LNCAP (cell line): Measurements from ENCODE around the gene TOP2B.

Experiments used
- CTCF ChIP-seq: fragments of 450-650 bp; IDR thresholded peaks from 2 replicates; pipeline ENCODE4 v1.5.1; 2017; ENCODE audit warnings: mild to moderate bottlenecking

TOP2B gene

DNA sequence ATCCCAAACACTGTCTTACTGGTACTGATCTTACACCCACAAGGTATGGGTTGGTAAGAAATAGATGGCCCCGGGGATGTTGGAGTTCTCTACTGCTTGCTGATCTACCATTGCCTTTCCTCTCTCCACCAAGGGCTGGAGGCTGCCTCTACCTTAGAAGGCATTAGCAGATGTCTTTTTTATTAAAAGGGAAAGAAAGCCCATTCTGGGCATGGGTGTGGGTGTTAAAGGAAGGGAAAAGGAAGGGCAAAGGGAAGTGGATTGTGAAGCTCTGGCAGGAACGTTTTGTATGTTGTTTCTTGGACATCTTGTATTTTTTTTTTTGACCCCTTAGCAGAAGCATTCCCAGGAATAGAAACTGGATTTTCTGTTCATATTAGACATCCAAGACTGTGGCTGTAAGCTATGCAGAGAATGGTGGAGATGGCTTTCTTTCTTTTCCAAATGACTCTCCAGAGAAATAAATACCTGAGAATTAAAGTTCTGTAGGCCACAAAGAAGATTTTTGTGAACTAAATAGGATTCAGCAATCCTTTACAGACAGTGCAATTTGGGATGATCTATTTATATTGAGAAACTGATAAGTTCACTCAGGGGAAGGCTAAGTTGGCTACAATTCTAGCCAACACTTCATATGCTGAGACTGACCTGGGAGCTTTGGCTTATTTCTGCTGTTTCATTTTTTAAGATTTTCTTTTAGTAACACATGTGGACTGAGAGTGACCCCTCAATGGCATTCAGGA, 108.8 kb downstream of the TOP2B start:
- TF ChIP-seq CTCF: no peak

DNA sequence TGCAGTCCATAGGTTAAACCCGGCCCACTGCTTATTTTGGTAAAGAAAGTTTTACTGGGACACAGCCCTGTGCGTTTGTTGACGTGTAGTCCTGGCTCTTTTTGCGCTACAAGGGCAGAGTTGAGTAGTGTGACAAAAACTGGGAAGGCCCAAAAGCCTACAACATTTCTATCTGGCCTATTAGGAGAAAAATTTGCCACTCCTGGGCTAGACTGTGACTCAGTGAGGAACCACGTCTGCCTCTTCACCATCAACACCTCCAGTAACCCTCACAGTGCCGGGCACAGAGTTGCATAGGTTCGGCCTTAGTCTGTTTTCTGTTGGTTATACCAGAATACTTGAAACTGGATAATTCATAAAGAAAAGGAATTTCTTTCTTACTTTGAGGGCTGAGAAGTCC, 110.3 kb downstream of the TOP2B start:
- TF ChIP-seq CTCF: no peak

DNA sequence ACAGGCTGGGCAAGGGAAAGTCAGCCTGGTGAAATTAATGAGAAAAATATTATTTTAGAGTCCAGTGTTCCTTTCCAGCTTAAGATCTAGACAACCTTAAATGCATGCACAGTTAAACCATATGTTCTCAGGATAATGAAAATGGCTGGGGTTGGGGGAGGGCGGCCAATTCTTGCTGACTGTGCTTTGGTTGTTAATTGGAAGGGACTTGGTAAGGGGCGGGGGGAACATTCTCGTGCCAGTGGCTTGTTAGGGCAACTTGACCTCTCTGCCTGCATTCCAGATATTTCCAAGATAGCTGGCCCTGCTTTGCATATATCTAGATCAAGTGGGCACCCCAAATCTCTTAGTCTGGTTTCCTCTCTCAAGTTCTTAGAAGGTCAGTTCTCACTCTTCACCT, 112.5 kb downstream of the TOP2B start:
- TF ChIP-seq CTCF: no peak

GRCh38 chr3:25548836-25549235, 115.9 kb downstream of the TOP2B start:
- no peak for TF ChIP-seq CTCF

- no peak for TF ChIP-seq CTCF
These were observed 116.6 kb downstream of the TOP2B start for GRCh38 chr3:25547943-25548674.
